ENCODE measurements around the gene CEPT1.

GRCh38 chr1:111225091-111225490 lies 85.1 kb downstream of the CEPT1 start:
- TF ChIP-seq CTCF (IDR thresholded peaks at IDR 0.05 in 8 of 11, conservative IDR thresholded peaks at IDR 0.05 in 3 of 11) = no peak
- TF ChIP-seq POLR2AphosphoS5 (IDR thresholded peaks at IDR 0.05) = no peak
